Fibroblast of upper back skin (primary cell): ENCODE measurements around the gene PIEZO2.
A peak's percentile ranks its signal among the peaks of the same experiment; 100 is the strongest.
"Not testable (repeated sequence)": the region's sequence is repeated elsewhere in the genome, so short reads cannot be mapped to it uniquely, and the experiment has no call there.

ENCODE experiments used
- DNase-seq: peaks from one replicate; pipeline ENCODE4 v3.0.0-alpha.2; 2013

The PIEZO2 gene

DNA sequence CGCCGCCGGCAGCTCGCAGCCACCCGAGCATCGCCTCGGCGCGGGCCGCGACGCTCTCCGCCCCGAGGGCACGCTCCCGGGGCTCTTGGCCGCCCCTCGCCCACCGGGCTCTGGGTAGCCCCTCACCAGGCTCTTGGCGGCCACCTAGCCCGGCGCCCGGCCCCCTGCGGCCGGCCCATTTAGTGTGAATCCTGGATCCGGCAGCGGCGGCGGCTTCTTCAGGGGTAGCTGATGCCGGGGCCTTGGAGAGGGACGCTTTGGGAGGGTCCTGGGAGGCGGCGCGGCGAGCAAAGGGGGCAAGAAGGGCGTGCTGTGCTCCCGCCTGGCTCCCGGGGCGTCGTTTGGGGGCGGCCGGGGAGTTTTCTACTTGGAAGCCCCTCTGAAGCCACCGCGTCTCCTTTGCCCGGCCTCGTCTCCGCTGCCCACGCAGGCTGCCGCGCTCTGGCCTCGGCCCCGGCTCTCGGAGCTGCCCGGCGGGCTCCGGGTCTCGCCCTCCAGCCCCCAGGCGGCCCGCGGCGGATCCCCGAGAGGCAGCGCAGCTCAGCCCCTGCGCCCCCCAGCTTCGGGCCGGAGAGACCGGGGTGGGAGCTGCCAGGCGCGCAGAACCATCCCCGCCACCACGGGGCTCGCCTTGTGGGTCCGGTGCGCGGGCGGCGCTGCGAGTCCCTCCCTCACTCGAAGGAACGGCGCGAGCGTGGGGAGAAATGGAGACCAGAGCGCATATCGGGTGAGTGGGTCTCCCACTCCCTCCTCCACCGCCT is 509 bp downstream of the PIEZO2 start:
- no peak for DNase-seq

DNA sequence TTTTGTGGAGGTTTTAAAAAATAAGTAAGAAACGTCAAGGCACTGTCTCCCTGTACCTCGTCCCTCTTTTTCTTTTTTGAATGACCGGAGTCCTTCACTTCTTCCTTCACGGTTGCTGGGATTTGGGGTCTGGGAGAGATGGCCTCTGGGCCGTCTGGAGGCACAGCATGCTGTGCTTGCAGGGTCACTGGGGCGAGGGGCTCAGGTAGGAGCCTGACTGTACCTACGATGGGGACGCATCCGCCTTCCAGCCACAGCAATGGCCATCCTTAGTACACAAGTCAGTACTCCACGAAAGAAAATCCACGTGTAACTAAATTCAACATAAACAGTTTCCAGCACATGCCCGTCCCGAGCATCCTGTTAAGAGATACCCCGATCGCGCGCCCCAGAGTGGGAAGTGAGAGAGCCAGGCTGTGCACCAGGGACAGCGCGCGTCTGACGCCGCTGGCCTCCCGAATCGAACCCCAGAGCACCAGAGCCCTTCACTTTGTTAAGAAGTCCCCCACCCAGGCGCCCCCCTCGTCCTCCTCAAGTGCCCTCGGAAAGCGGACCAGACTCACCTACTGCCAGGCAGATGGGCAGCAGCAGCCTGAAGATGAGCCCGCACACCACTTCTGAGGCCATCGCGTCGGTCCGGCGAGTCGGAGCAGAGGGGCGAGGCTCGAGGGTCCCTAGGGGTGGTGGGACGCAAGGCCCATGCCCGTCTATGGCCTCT is 1.2 kb downstream of the PIEZO2 start:
- no peak for DNase-seq

DNA sequence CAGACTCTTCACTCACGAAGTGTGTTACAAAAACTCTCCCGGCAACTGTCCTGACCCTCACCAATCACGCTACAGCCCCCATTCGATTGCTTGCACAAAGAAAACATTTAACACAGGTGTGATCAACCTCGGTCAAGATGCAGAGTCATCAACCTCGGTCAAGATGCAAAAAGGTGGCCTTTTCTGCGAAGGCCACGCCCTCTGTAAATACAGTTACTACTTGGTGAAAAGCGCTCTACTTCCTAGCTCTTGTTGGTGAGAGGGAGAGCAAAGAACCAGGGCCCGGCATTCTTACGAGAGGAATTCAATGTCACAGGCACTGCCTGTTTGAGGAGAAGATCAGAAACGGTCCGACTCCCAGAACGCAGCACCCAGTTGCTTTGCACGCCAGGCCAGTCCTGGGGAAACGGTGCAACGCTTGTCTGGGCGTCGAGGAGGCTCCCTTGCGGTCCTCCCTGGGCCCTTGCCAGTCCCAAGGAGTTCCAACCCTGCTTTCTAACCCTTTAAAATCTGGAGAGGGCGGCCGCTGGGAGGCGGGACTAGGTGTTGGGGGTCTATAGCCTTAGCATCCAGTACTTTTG is 1.9 kb downstream of the PIEZO2 start:
- DNase-seq, result no peak

DNA sequence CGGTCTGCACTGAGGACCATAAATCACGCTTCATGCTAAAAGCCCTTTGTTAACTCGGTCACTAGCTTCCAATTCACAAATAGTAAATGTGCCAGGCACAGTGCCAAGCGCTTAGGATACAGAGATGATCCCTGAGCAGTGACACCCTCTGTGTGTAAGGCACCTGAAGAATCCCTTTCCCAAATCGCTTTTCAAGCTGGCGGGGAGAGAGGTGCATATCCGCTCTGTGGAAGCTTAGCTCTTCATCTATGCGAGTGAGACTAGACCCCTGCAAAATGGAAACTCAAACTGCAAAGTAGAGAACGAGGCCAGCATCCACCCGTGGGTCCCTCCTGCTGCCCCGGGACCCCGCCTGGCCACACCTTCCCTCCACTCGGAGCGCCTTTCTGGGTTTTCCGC is 2.4 kb downstream of the PIEZO2 start:
- DNase-seq, result no peak

DNA sequence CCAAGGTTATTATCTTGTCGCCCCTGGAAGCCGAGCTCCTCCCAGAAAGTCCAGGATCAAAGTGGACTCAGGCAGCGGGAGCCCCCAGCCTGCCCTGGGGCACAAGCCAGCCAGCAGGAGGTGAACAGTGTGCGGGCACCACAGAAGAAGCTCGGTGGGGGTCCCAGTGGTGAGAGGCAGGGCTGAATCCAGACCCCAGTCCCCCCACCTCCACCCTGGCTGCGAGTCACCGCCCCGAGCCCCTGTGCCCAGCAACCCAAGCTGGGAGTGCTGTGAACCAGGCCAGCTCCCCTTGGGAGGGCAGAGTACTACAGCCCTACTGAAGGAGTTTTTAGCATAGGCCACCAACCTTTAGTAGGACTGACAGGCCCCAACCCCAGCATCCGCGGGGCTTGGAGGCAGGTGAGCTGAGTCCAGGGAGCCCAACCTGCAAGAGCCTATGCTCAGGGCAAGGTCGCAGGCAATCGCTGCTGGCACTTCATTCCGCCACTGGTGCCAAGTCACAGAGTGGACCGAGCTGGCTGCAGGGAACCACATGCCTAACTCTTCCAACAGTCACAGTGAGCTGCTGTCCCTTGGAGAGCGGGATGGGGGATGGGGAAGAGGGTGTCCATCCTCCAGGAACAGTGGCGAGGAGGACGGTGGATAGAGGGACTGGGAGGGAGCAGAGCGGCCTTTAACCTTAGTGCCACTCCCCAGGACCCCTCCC is 3.0 kb downstream of the PIEZO2 start:
- DNase-seq, result no peak

DNA sequence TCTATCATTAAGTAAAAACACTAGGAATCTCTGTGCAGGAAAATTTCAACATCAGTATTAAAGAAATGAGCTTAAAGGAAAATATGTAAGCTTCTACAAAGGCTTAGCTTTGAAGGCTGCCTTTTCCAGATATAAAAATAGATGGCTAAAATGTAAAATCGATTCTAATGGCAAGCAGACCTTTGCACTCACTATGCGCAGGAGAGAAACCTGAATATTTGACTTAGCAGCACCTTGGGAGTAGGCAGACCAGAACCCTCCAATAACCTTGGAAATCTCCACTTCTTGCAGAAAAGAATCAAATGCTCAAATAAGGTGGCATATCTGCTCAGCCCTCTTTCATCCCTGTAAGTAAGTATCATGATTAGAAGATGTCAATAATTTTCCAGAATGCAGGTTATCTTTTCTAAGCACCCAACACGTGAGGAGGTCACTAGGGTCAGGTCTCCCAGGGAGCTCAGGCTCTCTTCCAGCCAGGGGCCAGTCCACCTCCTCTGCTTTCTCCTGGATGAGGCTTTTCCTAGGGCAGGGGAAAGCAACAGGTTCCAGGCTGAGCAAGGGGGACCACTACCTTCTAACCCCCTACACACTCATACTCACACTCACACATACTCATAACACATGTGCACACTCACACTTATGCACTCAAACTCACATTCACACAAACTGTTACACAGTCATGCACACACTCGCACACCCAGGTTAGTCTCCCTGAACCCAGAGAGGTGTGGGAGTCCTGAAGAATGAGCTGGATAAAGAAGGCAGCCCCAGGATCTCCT is 3.8 kb downstream of the PIEZO2 start:
- no peak for DNase-seq

DNA sequence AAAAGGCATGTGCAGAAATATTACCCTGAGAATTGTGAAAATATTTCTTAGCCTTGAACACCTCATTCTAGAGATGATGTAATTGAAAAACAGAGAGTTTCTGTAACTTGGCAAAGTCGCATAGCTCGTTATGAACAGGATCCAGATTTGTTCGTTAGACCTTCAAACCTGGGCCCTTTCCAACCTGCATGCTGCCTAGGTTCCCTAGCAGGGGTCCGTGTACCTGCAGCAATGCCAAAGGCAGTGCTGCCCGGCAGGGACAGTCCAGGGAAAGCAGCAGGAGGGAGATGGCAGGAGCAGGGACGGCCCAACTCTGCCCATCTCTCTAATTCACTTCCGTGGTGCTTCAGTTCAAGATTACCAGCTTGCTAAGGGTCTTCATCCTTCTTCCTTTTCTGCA is 12.0 kb downstream of the PIEZO2 start:
- no peak for DNase-seq

DNA sequence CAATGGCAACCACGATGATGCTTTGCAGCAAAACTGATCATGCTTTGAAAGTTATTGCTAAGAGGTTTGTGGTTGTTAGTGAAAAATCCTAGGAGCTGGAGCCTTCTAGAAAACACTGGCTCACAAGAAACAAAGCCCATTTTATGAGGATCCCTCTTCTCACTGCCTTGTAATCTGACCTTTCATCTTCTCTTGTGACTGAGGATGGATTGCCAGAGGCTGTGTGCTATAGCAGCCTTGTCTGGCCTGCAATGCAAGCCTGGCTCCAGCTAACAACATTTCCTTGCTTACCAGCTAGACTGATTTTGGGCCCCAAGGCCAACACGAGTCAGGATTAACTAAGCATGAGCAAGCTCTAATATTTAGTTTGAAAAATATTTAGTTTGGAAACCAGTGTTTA is 13.1 kb downstream of the PIEZO2 start:
- DNase-seq, result no peak

DNA sequence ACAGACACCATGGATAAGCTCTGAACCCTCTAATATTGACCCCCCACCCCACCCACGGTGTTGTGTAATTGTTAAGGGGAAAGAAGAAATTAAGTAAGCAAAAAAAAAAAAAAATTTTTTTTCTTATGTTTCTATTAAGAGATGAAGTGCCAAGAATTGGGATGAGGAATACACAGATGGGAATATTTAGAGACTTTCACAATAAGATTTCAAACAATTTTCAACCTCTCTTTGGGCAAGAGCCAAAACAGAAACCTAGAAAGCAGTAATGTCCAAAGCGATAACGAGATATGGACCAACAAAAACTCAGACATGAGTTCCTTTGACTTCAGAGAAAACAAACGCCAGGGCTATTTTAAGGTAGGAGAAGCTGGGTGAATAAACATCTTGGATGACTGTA is 14.4 kb downstream of the PIEZO2 start:
- DNase-seq, result no peak

DNA sequence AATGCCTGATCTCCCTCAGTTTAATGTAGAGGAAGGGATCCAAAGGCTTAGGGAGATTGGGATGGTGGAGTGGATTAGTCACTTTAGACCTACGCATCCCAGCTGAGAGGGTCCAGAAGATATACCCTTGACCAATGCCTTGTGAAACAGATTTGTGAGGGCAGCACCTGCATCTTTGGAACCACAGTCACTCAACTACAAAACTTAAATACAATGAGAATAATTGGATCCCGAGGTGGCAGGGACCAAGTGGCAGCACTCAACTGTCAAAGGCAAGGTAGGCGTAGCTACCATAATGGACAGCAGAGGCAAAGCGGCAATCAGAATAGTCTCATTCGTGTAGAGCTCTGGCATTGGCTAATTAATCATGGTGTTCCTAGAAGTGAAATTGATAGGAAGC is 20.3 kb downstream of the PIEZO2 start:
- DNase-seq, result not testable (repeated sequence)

DNA sequence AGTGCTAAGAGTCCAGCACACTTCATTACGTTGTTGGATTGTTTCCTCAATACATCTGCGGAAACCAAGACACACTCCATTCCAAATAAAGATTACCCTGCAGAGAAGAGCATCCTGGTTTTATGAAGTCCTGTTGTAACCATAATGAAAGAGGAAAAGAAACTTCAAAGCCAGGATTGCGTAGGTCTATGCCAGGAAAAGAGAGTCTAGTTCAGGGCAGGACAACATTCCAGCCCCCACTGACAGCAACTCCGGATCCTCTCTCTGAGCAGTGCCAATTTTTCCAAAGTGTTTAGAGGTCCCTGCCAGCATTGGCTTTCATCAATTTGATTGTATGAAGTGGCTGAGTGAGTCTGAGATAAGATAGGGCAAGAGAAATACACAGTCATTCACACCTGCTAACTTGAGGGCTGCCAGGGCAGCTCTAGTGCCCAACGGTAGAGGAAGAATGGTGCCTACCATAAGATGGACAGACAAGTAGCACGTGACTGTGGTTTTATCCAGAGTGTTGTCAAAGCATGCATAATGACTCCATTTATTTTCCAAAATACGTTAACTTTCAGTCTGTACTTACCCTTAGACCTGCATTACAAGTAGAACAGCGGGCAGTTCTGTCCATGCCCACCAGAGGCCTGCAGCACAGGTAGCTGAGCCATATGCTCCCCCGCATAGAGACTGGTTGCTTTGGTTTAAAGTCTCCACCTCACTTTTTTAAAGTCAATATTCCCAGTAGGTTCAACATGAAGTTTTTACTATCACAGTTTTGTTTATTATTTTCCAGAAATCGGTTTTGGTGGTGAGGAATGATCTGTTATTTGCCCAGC is 23.7 kb downstream of the PIEZO2 start:
- no peak for DNase-seq

DNA sequence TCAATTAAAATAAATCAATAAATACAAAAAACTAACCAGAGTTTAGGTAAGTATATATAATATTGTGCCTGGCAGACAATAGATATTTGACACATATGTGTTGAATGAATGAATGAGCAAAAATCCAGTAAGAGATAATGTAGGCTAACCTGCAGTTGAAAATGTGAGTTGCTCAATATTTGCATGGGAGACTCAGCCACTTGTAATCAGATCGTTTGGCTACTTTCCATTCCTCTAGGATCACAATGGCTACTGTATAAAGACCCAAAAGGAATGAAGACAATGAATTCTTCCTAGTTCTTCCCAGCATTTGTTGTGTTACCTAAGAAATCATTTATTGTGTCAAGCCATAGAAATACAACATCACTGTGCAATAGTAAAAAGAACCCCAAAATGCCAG is 25.3 kb downstream of the PIEZO2 start:
- no peak for DNase-seq

DNA sequence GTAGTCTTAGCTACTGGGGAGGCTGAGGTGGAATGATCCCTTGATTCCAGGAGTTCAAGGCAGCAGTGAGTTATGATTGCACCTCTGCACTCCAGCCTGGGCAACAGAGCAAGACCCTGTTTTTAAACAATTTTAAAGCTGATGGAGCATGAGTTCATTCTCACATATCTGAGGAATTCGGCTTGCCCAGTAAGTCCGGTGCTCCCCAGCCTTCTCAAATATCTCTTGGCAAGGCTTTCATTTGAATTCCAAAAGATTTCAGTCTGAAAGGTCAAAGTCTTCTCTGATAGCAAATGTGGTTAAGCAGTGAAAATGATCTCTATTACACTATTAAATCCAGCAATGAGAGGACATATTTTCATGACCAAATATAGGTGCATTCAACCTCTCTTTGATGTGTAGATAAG is 27.9 kb downstream of the PIEZO2 start:
- DNase-seq, result peak; percentile 52

DNA sequence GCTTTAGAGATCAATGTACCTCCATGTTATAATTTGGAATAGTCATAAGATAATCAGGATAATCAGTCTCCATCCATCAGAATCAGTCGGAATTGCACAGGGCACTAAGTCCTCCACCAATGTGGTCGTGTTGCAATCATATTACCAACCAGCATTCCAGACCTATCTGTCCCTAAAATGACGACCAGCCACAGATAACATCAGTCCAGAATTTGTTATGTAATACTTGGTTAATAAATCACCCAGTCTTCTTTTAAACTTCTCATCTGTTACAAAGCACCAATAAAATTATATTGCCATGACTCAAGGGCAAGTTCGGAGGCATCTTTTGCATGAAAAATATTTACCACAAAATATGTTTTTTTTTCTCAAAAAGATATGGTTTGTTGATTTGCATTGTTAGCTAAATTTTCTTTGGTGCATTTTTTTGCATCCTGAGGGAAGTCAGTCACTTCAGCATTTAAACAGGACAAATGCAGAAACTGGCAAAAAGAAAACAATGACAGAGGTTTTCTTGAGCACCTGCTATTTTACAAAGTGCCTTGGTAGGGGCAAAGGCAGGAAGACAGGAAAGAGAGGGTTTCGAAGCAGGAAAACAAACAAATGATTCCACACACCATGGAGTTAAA is 29.3 kb downstream of the PIEZO2 start:
- DNase-seq, result peak; percentile 35

DNA sequence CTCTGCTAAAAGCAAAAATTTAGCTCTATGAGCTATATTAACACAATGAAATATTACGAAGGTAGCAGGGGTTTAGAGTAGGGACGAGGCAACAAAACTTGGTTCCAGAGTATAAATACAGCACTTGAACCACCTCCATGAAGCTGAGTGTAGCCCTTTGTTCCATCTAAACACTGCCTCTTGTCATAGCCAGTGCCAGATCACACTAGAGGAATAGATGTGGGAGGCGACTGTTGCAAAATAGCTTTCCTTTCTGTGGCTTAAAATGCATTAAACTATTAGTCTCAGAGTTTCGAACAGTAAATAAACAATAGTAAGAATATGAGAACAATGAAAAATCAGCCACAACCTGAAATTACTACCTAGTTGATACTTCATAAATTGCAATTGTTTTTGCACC is 29.8 kb downstream of the PIEZO2 start:
- DNase-seq, result no peak

DNA sequence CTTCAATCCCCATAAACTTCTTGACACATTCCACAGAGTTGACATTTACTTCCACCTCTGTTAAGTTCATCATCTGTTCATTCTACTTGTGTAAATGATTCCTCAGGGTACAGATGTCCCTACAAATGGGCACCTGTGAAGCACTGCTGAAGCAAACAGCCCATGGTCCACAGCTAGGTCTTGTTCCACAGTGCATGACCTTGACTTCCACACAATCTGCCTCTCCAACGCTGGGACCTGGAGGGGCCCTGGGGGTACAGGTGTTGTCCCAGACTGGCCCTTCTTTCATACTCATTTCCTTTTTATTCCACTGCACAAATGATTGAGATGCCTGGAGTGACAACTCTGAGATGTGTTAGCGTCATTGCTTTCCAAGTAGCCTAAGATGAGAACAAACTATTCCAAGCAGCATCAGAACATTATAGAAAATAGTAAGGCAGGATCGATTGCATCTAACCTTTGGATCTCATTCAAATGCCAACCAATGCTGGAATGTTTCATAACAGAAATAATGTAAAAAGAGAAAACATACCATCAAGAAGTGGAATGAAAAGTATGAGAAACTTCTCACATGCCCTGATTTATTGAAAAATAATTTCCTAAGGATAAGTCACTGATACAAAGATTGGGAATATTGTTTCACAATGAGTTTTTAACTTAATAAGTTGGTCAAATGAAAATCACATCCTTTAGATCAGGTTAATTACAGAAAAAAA is 31.2 kb downstream of the PIEZO2 start:
- no peak for DNase-seq

DNA sequence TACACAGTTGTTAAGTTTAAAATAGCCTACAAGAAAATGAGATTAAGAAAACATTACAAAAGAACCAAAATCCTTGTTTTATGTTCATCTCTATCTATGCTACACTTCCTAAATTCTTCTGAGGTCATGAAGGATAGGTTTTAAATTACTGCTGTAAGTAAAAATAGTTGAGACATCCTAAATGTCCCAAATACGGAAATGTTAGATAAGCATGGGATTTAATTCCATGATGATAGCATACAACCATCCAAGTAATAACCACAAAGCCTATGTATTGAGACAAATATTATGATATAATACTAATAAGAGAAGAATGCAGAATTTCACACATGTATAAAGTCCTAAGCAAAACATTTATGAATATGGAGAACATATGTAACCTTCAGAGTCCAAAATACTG is 34.1 kb downstream of the PIEZO2 start:
- peak; percentile 72 for DNase-seq

DNA sequence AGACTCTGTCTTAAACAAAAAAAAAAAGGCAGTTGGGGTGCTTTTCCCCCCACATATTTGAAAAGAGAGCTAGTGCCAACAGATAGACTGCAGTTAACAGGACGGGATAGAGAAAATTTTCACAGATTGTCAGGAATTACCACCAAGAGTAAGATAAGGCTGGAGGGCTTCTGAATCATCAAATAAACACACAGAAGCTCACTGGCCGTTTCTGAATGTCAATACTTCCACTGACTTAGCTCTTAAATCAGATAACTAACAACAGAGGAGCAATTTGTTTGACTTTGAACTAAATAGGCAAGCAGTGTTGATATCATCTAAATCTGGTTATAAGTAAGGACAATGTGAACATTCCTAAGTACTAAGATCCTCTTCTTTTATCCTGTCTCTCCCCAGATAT is 34.7 kb downstream of the PIEZO2 start:
- DNase-seq, result peak; percentile 10

DNA sequence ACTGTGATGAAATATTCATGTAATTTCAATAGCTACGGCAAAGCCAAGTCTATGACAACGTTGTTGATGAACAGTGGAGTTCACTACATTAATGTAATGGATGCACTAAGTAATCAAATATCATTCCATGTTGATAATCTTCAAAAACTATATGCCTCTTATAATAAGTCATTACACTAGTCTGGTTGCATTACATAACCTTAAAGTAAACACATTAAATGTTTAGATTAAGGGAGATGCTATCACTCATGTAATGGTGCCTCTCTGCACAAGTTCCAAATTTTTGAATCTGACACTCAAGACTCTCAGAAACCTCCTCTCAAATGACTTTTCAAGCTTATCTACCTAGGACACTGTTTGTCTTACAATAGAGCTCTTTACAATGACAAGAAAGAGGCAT is 35.4 kb downstream of the PIEZO2 start:
- no peak for DNase-seq

DNA sequence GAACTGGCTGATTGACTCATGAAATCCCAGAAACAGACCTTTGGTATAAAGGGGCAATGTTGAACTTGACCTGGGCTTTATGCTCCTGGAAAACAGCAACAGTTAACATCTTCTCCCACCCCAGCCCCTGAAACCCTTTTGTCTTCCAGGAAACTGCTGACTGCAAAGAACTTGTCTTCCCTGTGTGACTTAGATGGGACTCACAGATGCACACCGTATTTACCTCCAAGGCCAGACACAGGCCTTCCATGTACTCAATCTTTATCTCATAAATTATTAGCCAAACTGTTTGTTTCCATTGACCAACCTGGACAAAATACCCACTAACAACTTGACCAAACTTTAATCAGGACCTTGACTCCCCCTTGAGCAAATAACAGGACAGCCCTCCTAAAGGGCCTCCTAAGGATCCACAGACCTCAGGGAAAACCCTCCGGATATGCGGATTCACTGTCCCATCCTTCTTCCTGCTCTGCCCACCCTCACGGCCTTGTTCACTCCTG is 36.3 kb downstream of the PIEZO2 start:
- DNase-seq, result no peak

DNA sequence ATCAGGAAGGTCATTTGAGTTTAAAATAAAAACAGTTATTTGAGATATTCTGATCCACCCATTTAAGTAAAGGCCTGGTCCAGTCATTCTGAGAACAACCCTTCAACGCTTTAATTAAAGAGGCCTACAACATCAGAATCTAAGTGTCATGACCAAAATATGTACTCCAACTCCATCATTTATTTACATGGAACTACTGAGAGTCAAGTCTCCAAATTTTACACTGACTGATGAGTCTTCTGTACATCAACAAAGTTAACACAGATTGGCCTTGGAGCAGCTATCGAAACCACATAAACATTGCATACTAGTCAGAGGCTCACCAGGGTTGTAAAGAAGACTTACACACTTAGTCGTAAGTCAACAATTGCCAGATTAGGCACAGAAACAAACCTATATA is 37.1 kb downstream of the PIEZO2 start:
- DNase-seq, result no peak
